Right lobe of liver (tissue), 4 donors: Measurements from ENCODE around the gene FOXJ1.

Experiments used
- CTCF ChIP-seq, 4 donors: fragments of 200-600 bp in 3 of 4; fragments of 450-650 bp in 1 of 4; IDR thresholded peaks; one replicate each; pipeline versions ENCODE4 v1.5.1 to v1.8.0; 2016 to 2022; ENCODE audit warnings: antibody characterized with exemption in 4 of 4, mild to moderate bottlenecking in 2 of 4
- POLR2A ChIP-seq: fragments of 450-650 bp; IDR thresholded peaks from one replicate; pipeline ENCODE4 v1.6.1; 2017; ENCODE audit warnings: antibody characterized with exemption, mild to moderate bottlenecking
- donor health status: DM: no; HTN: no; CAD: no.
- donor health status: DM: no; HTN: no; CAD: no.
- donor health status: DM: no; HTN: yes; CAD: no.

GRCh38 chr17:76097716-76098295 lies 43.2 kb downstream of the FOXJ1 start:
- TF ChIP-seq POLR2A (no peak), CTCF (IDR thresholded peaks at IDR 0.05) (no peak)
